Measurements from ENCODE around the gene TRIM77.
"Not testable (repeated sequence)": the region's sequence is repeated elsewhere in the genome, so short reads cannot be mapped to it uniquely, and the experiment has no call there.

The TRIM77 gene

GRCh38 chr11:89737116-89737515 lies 27.0 kb downstream of the TRIM77 start:
- no peak overlapping the region for H3K4me3 ChIP-seq

GRCh38 chr11:89741406-89741805 lies 31.3 kb downstream of the TRIM77 start:
- H3K27ac ChIP-seq; DNase-seq (ENCODE audit: low spot score); H3K4me3 ChIP-seq: not testable (repeated sequence)

More at GRCh38 chr11:89737116-89737515, 27.0 kb downstream of the TRIM77 start:
- DNase-seq (ENCODE audit: low spot score): no peak
- TF ChIP-seq CTCF (IDR thresholded peaks at IDR 0.05): no peak
- no peak overlapping the region for H3K27ac ChIP-seq

GRCh38 chr11:89744158-89744557 lies 34.1 kb downstream of the TRIM77 start:
- not testable (repeated sequence) for DNase-seq (ENCODE audit: low spot score); H3K4me3 ChIP-seq; H3K27ac ChIP-seq

GRCh38 chr11:89750822-89751221 lies 40.7 kb downstream of the TRIM77 start:
- DNase-seq (ENCODE audit: low spot score); H3K27ac ChIP-seq; H3K4me3 ChIP-seq: not testable (repeated sequence)
